LNCAP (cell line): Measurements from ENCODE around the gene PUSL1.

ENCODE experiments used
- CTCF ChIP-seq: fragments of 450-650 bp; IDR thresholded peaks from 2 replicates; pipeline ENCODE4 v1.5.1; 2017; ENCODE audit warnings: mild to moderate bottlenecking

The PUSL1 gene

GRCh38 chr1:1264026-1264425, 44.4 kb upstream of the PUSL1 start:
- no peak for TF ChIP-seq CTCF

GRCh38 chr1:1264868-1265272, 43.5 kb upstream of the PUSL1 start:
- TF ChIP-seq CTCF = no peak

GRCh38 chr1:1267488-1268283, 40.7 kb upstream of the PUSL1 start:
- no peak for TF ChIP-seq CTCF

- TF ChIP-seq CTCF = no peak
These were observed 40.1 kb upstream of the PUSL1 start for GRCh38 chr1:1268284-1268682.

- TF ChIP-seq CTCF = no peak
These were observed 37.6 kb upstream of the PUSL1 start for GRCh38 chr1:1270813-1271212.

- no peak for TF ChIP-seq CTCF
These were observed 35.8 kb upstream of the PUSL1 start for GRCh38 chr1:1272341-1273208.

- no peak for TF ChIP-seq CTCF
These were observed 35.2 kb upstream of the PUSL1 start for GRCh38 chr1:1273209-1273511.
